Keratinocyte (primary cell): ENCODE data around the gene ACTR3C.

Experiments used
- EZH2 ChIP-seq: IDR thresholded peaks from one replicate; pipeline ENCODE4 v1.6.1; 2012; ENCODE audit warnings: inconsistent platforms, mild to moderate bottlenecking, low read length, moderate library complexity
- TF ChIP-seq, protein P1 (sequence below), 3 experiments: IDR thresholded peaks in 1 of 3; conservative IDR thresholded peaks in 1 of 3; optimal IDR thresholded peaks in 1 of 3; 2 replicates in 2 of 3; 3 replicates in 1 of 3; pipeline versions ENCODE3 to v1.5.1; 2011; ENCODE audit warnings: low read length in 3 of 3, mild to moderate bottlenecking in 3 of 3, moderate library complexity in 2 of 3, control low read depth in 1 of 3, inconsistent platforms in 1 of 3; ENCODE audit not compliant: insufficient read depth in 2 of 3; ENCODE audit errors: extremely low read depth in 1 of 3

DNA sequence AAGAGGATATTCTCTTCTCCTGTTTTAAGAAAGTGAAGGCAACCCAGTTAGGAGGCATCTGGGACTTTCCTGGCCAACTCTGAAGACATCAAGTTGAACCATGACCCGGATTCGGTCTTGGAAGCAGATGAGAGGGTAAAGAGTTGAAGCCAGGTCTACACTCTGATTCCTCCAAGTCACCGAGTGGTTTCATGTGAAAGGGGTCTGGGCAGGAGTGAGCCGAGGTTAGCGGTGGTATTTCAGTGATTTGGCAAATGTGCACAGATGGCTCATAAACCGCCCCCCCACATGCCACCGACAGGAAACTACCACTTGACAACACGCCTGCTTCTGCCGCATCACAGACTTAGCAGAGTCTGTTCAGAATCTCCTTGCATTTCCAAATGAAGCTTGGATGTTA, 33.9 kb upstream of the ACTR3C start:
- TF ChIP-seq, protein P1, sequence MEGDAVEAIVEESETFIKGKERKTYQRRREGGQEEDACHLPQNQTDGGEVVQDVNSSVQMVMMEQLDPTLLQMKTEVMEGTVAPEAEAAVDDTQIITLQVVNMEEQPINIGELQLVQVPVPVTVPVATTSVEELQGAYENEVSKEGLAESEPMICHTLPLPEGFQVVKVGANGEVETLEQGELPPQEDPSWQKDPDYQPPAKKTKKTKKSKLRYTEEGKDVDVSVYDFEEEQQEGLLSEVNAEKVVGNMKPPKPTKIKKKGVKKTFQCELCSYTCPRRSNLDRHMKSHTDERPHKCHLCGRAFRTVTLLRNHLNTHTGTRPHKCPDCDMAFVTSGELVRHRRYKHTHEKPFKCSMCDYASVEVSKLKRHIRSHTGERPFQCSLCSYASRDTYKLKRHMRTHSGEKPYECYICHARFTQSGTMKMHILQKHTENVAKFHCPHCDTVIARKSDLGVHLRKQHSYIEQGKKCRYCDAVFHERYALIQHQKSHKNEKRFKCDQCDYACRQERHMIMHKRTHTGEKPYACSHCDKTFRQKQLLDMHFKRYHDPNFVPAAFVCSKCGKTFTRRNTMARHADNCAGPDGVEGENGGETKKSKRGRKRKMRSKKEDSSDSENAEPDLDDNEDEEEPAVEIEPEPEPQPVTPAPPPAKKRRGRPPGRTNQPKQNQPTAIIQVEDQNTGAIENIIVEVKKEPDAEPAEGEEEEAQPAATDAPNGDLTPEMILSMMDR (optimal IDR thresholded peaks at IDR 0.05 in 1 of 3, IDR thresholded peaks at IDR 0.05 in 1 of 3, conservative IDR thresholded peaks at IDR 0.05 in 1 of 3; ENCODE audit: extremely low read depth in 1 of 3, insufficient read depth in 2 of 3, low read length in 3 of 3): no peak
- TF ChIP-seq EZH2: no peak
